Measurements from ENCODE around the gene TPSB2.

TPSB2 gene

GRCh38 chr16:1218930-1219611, 10.9 kb downstream of the TPSB2 start:
- DNase-seq, result no peak

- no peak for DNase-seq
These were observed 11.7 kb downstream of the TPSB2 start for GRCh38 chr16:1218061-1218929.

GRCh38 chr16:1217526-1217925, 12.5 kb downstream of the TPSB2 start:
- DNase-seq, result no peak

- DNase-seq, result no peak
These were observed 13.1 kb downstream of the TPSB2 start for GRCh38 chr16:1216681-1217400.

DNA sequence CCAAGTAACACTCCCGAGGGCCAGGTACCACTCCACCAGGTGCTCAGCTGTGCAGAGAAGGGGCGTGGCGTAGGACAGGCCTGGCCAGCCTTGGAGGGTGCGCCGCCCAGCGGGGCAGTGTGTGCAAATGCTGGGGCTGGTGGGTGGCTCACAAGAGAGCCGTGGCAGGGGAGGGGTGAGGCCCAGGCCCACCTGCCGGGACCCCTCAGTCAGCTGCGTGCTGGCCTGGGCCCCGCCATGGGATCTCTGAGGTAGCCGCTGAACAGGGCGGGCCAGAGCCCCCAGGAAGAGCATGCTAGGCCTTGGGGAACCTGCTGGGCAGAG, 13.7 kb downstream of the TPSB2 start:
- no peak for DNase-seq

DNA sequence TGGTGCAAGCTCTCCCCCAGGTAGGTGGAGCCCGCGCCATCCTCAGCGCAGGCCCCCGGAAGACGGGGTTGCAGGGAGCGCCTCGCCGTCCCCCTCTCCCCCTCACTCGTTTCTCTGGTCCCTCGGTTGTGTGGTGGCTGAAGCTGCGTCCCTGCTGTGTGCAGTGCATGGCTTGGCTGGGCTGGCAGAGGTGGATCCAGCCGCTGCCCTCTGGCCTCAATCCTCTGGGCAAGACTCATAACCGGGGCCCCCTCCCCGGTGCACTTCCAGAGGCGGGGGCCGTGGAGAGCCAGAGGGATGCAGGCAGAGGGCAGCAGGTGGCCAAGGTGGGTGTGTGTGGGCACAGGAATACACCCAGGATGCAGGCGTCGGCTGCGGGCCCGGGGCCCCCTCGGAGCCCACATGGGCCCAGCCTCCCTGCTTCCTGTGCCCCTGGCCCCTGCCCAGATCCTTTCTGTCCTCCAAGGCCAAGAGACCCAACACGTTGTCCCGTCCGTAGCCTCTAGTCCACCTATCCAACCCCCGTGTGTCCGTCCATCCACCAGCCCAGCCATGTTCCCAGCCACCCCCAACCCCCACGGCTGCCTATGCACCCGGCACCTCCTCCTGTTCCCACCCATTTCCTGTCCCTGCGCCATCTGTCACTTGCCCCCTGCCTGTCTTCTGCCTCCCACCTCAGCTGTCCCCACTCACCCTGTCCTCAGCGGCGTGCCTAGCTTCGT, 14.2 kb downstream of the TPSB2 start:
- DNase-seq, result no peak

GRCh38 chr16:1214719-1215118, 15.3 kb downstream of the TPSB2 start:
- DNase-seq, result no peak

DNA sequence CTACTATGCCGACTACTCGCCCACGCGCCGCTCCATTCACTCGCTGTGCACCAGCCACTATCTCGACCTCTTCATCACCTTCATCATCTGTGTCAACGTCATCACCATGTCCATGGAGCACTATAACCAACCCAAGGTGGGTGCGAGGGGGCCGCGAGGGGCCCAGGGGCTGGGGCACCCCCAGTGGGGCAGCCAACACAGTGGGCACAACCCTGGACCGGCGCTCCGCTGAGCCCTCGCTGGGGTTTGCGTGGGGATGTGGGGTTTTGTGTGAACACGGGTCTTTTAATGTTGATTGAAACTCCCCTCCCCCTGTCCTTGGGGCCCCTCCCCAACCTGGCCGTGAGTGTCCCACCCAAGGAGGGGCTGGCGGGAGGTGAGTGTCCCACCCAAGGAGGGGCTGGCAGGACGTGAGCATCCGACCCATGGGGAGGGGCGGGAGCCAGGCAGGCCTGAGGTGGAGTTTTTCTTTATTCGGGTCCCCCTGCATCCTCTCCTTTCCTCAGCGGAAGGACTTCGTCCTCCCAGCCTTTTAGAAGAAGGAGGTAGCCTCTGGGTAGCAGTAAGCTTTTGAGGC, 16.1 kb downstream of the TPSB2 start:
- DNase-seq, result no peak

- DNase-seq, result no peak
These were observed 16.8 kb downstream of the TPSB2 start for GRCh38 chr16:1213231-1213630.

- DNase-seq, result no peak
These were observed 17.3 kb downstream of the TPSB2 start for GRCh38 chr16:1212616-1213194.

DNA sequence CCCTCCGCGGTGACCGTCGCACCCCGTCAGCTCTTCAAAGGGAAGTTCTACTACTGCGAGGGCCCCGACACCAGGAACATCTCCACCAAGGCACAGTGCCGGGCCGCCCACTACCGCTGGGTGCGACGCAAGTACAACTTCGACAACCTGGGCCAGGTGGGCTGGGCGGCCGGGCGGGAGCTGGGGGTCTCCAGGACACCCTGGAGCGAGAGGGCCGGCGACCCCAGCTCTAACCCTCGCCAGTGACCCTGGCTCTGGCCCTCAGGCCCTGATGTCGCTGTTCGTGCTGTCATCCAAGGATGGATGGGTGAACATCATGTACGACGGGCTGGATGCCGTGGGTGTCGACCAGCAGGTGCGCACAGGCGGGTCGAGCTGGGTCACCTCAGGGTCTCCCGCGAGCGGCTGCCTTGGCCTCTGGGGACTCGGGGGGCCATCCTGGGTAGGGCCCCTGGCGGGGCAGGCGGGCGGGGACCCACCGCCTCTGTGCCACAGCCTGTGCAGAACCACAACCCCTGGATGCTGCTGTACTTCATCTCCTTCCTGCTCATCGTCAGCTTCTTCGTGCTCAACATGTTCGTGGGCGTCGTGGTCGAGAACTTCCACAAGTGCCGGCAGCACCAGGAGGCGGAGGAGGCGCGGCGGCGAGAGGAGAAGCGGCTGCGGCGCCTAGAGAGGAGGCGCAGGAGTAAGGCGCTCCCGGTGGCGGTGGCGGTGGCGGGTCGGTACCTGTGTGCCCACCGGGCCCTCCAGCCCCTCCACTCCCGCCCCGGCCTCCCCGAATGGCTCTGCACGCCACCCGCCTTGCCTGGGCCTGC, 18.3 kb downstream of the TPSB2 start:
- DNase-seq, result no peak

DNA sequence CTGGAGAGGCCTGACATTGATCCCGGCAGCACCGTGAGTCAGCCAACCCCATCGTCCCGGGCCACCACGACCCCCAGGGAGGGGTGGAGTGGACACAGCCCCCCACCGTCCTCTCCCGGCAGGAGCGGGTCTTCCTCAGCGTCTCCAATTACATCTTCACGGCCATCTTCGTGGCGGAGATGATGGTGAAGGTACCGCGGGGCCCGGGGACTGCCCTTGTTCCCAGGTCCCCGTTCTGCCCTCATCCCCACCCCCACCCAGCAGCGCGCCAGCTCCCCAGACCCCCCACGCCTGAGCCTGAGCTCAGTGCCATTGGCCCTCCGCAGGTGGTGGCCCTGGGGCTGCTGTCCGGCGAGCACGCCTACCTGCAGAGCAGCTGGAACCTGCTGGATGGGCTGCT, 19.5 kb downstream of the TPSB2 start:
- no peak for DNase-seq

- no peak for DNase-seq
These were observed 20.9 kb downstream of the TPSB2 start for GRCh38 chr16:1209081-1209480.

DNA sequence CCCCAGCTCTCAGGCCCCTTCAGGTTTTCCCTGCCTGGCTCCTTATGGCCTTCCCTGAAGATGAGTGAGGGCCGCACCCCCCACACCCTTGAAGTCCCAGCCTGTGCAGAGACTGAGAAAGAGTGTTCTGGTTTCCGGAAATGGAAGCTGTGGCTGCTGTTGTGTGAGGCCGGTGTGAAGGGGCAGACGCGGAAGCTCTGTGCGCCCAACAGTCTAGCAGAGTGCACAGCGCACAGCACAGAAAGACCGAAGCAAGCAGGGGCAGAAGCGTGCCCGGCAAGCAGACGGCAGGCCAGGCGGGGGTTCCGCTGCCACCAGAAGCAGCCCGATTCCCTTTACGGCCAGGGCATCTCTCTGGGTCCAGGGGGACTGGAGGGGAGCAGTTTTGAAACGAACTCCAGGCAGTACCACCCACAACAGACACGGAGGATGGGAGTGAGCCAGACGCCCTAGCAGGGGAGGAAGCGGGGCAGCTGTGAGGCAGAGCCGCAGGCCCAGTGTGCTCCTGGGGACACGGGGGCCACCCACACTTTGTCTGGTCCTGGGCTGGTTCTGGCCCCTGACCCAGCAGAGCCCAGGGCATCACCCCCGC, 21.6 kb downstream of the TPSB2 start:
- no peak for DNase-seq

GRCh38 chr16:1206786-1207185, 23.2 kb downstream of the TPSB2 start:
- no peak for DNase-seq

- DNase-seq, result no peak
These were observed 23.7 kb downstream of the TPSB2 start for GRCh38 chr16:1206326-1206725.

GRCh38 chr16:1204933-1205332, 25.1 kb downstream of the TPSB2 start:
- DNase-seq, result no peak

DNA sequence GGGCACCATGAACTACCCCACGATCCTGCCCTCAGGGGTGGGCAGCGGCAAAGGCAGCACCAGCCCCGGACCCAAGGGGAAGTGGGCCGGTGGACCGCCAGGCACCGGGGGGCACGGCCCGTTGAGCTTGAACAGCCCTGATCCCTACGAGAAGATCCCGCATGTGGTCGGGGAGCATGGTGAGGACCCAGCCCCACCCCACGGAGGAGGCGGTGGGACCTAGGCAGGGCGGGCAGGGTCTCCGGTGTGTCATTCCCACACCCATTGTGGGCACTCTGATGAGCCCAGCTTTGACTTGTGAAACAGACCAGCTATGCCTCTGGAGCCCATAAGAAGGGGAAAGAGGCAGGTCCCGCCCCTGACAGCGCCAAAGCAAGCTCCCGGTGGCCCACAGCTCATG, 27.7 kb downstream of the TPSB2 start:
- DNase-seq, result no peak

GRCh38 chr16:1201444-1201843, 28.5 kb downstream of the TPSB2 start:
- DNase-seq, result no peak

GRCh38 chr16:1200014-1200627, 29.9 kb downstream of the TPSB2 start:
- no peak for DNase-seq
